Thymus (tissue), 11 donors: Measurements from ENCODE around the gene RSPRY1. TPM values are rescaled to one million over a fixed set of nuclear protein-coding genes. Genes with fewer than 3 reads are reported as not detected.

ENCODE experiments used
- DNase-seq, 9 donors: peaks; one replicate each; pipeline ENCODE4 v3.0.0-alpha.2; 2013; ENCODE audit warnings: low spot score in 9 of 9, low read depth in 6 of 9, missing footprints in 1 of 9
- H3K27ac ChIP-seq, 2 donors: one replicate each; pipeline ENCODE4 v1.5.1; 2013; ENCODE audit warnings: control low read depth in 1 of 2, low read depth in 1 of 2, low read length in 1 of 2, mild to moderate bottlenecking in 1 of 2, moderate library complexity in 1 of 2
- H3K27me3 ChIP-seq, 2 donors: one replicate each; pipeline ENCODE4 v1.5.1; 2013; ENCODE audit warnings: low read length in 1 of 2; ENCODE audit not compliant: control insufficient read depth in 2 of 2, insufficient read depth in 1 of 2
- H3K36me3 ChIP-seq, 2 donors: one replicate each; pipeline ENCODE4 v1.5.1; 2013; ENCODE audit warnings: low read length in 1 of 2, mild to moderate bottlenecking in 1 of 2, moderate library complexity in 1 of 2; ENCODE audit not compliant: control insufficient read depth in 2 of 2, insufficient read depth in 2 of 2
- H3K4me1 ChIP-seq, 2 donors: one replicate each; pipeline ENCODE4 v1.5.1; 2013; ENCODE audit warnings: low read length in 2 of 2; ENCODE audit not compliant: control insufficient read depth in 2 of 2, insufficient read depth in 2 of 2
- H3K4me3 ChIP-seq, 2 donors: one replicate each; pipeline ENCODE4 v1.5.1; 2013; ENCODE audit warnings: low read length in 2 of 2, control low read depth in 1 of 2, mild to moderate bottlenecking in 1 of 2
- H3K9me3 ChIP-seq, 2 donors: one replicate each; pipeline ENCODE4 v1.5.1; 2013; ENCODE audit warnings: low read length in 1 of 2, mild to moderate bottlenecking in 1 of 2; ENCODE audit not compliant: control insufficient read depth in 2 of 2, insufficient read depth in 1 of 2
- WGBS: extraction: QIAGEN DNeasy Blood & Tissue Kit; methylation state at CpG from one replicate; pipeline ENCODE4 v1.1.7; 2013; 5-methylcytosine and 5-hydroxymethylcytosine counted together
- polyA plus RNA-seq: library from polyadenylated mRNA; stranded (reverse); fragments of 200-250 nt; gene quantifications from one replicate; pipeline ENCODE4 v1.2.3, GENCODE V29; 2013
- total RNA-seq: library from RNA; stranded (reverse); fragments of 120-200 nt; gene quantifications from one replicate; pipeline ENCODE4 v1.2.4, GENCODE V29; 2013
- donor health status: healthy.

The RSPRY1 gene
- total and polyA plus RNA-seq, 2 donors: 19.4 to 29.6 TPM

DNA sequence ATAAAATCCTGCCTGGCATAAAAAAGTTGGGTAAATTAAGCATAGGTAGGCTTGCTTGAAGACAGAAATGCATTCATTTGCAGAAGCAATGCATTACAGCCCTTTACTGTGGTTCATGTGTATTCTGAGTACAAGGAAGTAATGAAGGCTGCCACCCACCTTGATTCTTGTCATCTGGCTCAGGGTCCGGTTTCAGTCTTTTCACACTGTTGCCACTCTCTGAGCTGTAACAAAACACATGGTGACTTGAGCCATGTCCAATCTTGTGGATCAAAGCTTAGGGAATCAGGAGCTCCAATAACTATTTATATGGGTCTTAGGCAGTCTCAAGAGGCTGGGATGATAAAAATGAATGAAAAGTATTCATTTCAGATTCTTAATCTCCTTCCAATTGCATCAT is 22.3 kb upstream of the RSPRY1 start:
- H3K9me3 ChIP-seq: no peaks in the 10 kb centered on the region
- peaks cover 42 to 69% of the 10 kb centered on the region in 2 donors for H3K36me3 ChIP-seq
- no peaks in the 10 kb centered on the region for H3K4me1 ChIP-seq
- H3K4me3 ChIP-seq: no peak overlapping the region
- DNase-seq: no peak
- no peak overlapping the region for H3K27ac ChIP-seq
- H3K27me3 ChIP-seq: no peaks in the 10 kb centered on the region
- 95% methylated on average over 1 of the region's 1 CpG for WGBS

DNA sequence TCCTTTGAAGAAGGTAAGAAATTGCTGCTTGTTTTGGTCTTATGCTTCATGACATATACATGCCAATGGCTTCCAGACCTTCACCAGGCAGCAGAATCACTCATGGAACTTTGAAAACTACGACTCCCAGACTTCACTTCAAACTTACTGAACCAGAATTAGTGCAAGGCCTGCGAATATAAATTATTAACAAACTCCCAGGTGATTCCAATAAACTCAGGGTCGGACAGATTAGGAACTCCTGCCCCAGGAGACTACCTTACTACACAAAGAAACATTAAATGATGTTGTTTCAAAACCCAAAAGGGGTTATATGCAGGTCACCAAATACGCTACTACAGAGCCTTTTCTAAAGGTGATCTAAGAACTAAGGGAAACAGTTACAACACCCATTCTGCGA is 20.6 kb upstream of the RSPRY1 start:
- Histone ChIP-seq H3K4me3 (no peak overlapping the region), H3K27ac (no peak overlapping the region), H3K27me3 (no peaks in the 10 kb centered on the region), H3K4me1 (no peaks in the 10 kb centered on the region), H3K36me3 (peaks cover 46 to 71% of the 10 kb centered on the region in 2 donors), H3K9me3 (no peaks in the 10 kb centered on the region)
- DNase-seq: no peak
- WGBS: 98% methylated on average over 5 of the region's 5 CpGs

DNA sequence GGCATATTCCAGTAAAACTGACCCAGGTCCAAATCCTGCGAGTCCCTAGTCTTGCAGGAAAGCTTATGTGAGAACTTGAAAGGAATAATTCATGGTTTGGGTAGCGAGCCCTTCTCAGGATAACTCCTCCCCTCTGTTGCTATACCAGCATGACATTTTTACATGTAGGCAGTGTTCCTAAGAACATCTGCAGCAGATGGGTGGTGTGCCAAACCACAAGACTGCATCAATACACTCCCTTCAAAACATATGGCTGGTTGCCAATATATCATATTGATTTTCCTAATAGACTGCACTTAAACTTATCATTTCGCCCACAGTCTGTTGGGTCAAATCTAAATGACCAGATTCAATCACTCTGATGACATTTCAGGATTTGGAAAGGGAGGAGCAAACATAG is 20.2 kb upstream of the RSPRY1 start:
- 90% methylated on average over 3 of the region's 3 CpGs for whole genome bisulfite sequencing
- H3K4me1 ChIP-seq: no peaks in the 10 kb centered on the region
- no peaks in the 10 kb centered on the region for H3K27me3 ChIP-seq
- DNase-seq: no peak
- H3K4me3 ChIP-seq: no peak overlapping the region
- no peak overlapping the region for H3K27ac ChIP-seq
- peaks cover 49 to 73% of the 10 kb centered on the region in 2 donors for H3K36me3 ChIP-seq
- no peaks in the 10 kb centered on the region for H3K9me3 ChIP-seq

DNA sequence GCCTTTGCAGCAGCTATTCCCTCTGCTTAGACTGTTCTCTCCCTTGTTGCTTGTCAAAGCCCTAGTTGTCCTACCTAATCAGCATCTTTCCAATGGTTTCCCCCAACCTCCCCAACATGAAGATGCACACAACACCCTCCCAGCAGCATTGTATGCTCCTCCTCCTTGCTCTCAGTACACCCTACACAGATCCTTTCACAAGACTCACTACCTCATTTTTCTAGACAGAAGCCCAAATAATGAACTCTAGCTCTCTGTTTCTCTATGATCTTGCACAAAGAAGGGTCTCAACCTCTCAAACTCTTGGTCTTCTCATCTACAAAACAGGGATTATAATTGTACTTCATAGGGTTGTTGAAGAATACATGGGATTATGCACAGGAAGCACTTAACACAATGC is 19.7 kb upstream of the RSPRY1 start:
- no peaks in the 10 kb centered on the region for H3K27me3 ChIP-seq
- H3K27ac ChIP-seq: peak overlapping the region in 1 of 2 donors; percentile 46
- no peaks in the 10 kb centered on the region for H3K9me3 ChIP-seq
- H3K36me3 ChIP-seq: peaks cover 54 to 73% of the 10 kb centered on the region in 2 donors
- H3K4me1 ChIP-seq: no peaks in the 10 kb centered on the region
- H3K4me3 ChIP-seq: no peak overlapping the region
- no peak for DNase-seq

DNA sequence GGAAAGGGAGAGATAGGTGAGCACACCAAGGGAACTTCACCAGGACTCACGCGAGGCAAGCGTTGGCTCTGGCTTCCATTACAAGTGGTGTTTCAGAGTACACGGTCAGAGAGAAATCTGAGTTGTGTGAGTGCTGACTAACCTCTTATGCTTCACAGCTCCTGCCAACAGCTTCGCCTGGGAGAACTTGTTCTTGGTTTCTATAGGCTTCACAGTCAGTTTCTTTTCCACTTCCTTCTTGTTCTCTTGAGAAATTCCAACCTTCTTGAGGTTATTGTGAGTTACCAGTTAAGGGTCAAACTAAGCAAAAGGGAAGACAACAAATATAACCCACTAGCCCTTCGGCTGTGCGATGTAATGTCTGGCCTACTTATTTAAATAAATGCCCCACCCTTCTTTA is 19.2 kb upstream of the RSPRY1 start:
- 91% methylated on average over 7 of the region's 7 CpGs for WGBS
- Histone ChIP-seq H3K4me1 (no peaks in the 10 kb centered on the region), H3K9me3 (no peaks in the 10 kb centered on the region), H3K27ac (peak overlapping the region in 1 of 2 donors; percentile 46), H3K27me3 (no peaks in the 10 kb centered on the region), H3K4me3 (no peak overlapping the region), H3K36me3 (peaks cover 59 to 74% of the 10 kb centered on the region in 2 donors)
- DNase-seq: peak in 1 of 9 donors; percentile 20

DNA sequence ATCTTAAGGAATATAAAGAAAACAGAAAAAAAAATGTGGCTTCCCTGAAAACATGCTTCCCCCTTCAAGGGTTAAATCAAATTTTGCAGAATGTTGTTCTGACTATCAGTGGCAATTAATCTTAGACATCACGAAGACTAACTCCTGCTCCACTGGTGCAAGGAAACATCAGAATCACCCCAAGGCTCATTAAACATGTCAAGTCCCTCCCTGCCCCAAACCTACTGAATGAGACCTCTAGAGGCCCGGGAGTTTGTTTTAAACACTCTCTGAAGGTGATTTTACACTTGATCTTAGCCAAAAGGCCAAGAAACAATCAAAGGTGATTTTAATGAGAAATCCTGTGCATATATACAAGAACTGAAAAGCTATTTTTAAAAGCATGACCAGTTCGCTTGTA is 18.6 kb upstream of the RSPRY1 start:
- no peak overlapping the region for H3K27ac ChIP-seq
- H3K36me3 ChIP-seq: peaks cover 62 to 74% of the 10 kb centered on the region in 2 donors
- H3K27me3 ChIP-seq: no peaks in the 10 kb centered on the region
- no peaks in the 10 kb centered on the region for H3K4me1 ChIP-seq
- 90% methylated on average over 3 of the region's 3 CpGs for WGBS
- no peak for DNase-seq
- H3K4me3 ChIP-seq: no peak overlapping the region
- H3K9me3 ChIP-seq: no peaks in the 10 kb centered on the region

DNA sequence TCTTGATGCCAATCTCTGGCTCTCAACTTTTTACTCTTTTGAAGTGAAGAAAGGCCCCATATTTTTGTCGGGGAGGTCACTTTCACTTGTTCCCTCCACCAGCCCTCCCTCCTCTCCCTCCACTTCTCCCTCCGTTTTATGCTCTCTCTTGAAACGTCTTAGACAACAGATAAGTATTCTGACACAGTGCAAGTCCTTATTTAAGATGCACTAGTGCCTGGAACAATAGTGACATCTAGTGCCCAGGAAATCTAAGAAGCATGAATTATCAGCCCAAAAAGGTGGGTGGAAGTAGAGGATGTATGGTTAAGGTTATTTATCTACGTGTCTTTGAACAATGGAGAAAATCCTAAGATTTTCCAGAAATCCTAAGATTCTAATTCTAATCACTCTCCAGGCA is 18.2 kb upstream of the RSPRY1 start:
- Histone ChIP-seq H3K27ac (no peak overlapping the region), H3K36me3 (peaks cover 63 to 76% of the 10 kb centered on the region in 2 donors)

DNA sequence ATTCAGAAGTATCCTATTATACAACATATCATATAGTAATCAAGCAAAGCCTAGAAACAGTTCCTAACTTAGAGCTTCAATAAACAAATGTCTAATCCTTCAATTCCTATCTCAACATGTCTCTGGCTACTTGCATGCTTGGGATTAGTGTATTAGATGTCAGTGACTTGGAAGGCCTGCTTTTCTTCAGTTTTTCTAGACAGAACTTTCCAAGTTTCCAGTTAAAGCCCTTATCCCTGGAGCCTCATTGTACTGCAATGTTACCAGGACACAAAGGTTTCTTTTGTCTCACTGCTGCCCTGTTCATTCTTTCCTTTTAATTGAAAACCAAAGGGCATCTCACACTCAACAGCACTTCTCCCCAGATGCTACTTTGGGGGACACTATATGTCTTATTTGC is 16.8 kb upstream of the RSPRY1 start:
- no peak overlapping the region for H3K4me3 ChIP-seq
- H3K9me3 ChIP-seq: no peaks in the 10 kb centered on the region
- DNase-seq: no peak
- H3K27me3 ChIP-seq: no peaks in the 10 kb centered on the region
- H3K36me3 ChIP-seq: peaks cover 62 to 66% of the 10 kb centered on the region in 2 donors
- H3K4me1 ChIP-seq: no peaks in the 10 kb centered on the region
- H3K27ac ChIP-seq: no peak overlapping the region

More for the DNA sequence above, 18.2 kb upstream of the RSPRY1 start:
- H3K9me3 ChIP-seq: no peaks in the 10 kb centered on the region
- no peaks in the 10 kb centered on the region for H3K4me1 ChIP-seq
- DNase-seq: peak in 8 of 9 donors; percentile 46 to 85 (median 62)
- H3K4me3 ChIP-seq: no peak overlapping the region
- H3K27me3 ChIP-seq: no peaks in the 10 kb centered on the region
- WGBS: 25% methylated on average over 4 of the region's 4 CpGs

DNA sequence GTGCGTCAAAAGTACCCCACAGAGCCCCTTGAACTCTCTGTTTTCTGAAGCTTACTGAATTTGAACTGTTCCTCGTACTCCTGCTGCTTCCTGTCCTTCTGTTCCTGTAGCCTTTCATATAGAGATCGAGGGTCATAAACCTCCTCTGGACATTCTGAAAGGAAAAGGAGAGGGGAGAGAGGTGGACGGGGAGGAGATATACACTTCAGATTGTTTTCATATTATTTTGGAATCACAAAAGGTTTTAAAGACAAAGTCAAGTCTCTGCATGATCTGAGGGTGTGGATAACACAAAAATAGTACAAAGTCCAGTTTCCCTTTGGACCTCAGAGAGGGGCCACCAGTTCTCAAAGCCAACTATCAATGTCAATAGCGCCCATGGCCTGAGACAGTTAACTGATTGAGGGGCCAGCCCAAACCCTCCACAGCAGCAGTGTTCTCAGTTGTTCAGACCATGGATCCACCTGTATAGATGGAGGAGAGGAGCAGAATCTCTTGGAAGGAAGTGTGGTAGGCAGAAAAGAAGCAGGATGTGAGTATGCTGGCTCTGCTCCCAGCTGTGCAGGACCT is 13.3 kb upstream of the RSPRY1 start:
- Histone ChIP-seq H3K27me3 (no peaks in the 10 kb centered on the region), H3K4me3 (no peak overlapping the region), H3K27ac (no peak overlapping the region), H3K4me1 (no peaks in the 10 kb centered on the region), H3K9me3 (no peaks in the 10 kb centered on the region), H3K36me3 (peaks cover 35 to 40% of the 10 kb centered on the region in 2 donors)
- DNase-seq: no peak
- 86% methylated on average over 5 of the region's 5 CpGs for WGBS
